ENCODE data around the gene GOLGA5. TPM values are rescaled to one million over a fixed set of nuclear protein-coding genes. Genes with fewer than 3 reads are reported as not detected.

GOLGA5 gene
- total RNA-seq, 1 donor from 2014 or later: 31.9 TPM

DNA sequence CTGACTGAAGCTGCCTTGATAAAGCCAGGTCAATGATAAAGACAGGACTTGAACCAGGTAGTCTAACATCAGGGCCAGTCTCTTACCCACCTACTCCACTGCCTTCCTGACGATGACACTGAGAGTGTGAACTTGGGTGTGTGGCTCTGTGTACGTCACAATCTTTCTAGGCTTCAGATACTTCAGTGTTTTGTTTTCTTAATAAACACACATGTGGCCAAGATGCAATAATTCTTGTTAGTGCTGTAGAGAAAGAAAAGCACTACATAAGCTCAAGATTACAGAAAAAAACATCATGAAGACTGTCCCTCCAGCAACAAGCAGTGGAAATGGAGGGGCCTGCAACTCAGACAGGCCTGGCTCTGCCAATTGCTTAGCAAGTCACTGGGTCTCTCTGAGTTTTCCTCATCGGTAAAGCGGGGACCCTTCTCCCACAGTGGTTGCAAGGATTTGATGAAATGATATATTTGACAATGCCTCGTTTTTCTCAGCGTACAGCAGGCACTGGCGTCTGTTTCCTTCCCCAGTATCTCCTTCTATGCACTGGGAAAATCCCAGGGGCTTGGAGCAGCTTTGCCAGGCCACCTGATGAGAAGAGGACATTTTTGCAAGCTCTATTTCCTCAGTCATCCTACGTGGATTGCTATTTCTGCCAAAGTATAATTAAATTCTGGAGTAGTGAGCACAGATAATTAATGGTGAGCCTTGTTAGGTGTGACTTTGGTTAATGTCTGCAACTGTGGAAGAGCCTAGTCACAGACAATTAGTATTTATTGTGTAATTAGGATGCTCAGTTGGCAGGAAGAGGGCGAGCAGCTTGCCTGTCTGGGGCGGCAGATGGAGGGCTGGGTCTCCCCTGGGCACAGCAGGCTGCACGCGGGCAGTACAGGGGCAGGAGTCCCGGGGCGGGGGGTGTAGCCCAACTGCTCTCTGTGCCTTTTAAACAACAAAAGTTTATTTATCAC lies 73.1 kb downstream of the GOLGA5 start:
- ATAC-seq (no peak), DNase-seq (no peak)
- Histone ChIP-seq H3K4me1 (no peaks in the 10 kb centered on the region), H3K27ac (no peak overlapping the region), H3K9me3 (peaks cover 8% of the 10 kb centered on the region), H3K36me3 (no peaks in the 10 kb centered on the region), H3K4me3 (no peak overlapping the region), H3K27me3 (ENCODE audit: low read depth) (peaks cover 9% of the 10 kb centered on the region)
- TF ChIP-seq, protein P1, sequence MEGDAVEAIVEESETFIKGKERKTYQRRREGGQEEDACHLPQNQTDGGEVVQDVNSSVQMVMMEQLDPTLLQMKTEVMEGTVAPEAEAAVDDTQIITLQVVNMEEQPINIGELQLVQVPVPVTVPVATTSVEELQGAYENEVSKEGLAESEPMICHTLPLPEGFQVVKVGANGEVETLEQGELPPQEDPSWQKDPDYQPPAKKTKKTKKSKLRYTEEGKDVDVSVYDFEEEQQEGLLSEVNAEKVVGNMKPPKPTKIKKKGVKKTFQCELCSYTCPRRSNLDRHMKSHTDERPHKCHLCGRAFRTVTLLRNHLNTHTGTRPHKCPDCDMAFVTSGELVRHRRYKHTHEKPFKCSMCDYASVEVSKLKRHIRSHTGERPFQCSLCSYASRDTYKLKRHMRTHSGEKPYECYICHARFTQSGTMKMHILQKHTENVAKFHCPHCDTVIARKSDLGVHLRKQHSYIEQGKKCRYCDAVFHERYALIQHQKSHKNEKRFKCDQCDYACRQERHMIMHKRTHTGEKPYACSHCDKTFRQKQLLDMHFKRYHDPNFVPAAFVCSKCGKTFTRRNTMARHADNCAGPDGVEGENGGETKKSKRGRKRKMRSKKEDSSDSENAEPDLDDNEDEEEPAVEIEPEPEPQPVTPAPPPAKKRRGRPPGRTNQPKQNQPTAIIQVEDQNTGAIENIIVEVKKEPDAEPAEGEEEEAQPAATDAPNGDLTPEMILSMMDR (IDR thresholded peaks at IDR 0.05): no peak
- intact Hi-C loops (cut with DNase I): no loop called here

DNA sequence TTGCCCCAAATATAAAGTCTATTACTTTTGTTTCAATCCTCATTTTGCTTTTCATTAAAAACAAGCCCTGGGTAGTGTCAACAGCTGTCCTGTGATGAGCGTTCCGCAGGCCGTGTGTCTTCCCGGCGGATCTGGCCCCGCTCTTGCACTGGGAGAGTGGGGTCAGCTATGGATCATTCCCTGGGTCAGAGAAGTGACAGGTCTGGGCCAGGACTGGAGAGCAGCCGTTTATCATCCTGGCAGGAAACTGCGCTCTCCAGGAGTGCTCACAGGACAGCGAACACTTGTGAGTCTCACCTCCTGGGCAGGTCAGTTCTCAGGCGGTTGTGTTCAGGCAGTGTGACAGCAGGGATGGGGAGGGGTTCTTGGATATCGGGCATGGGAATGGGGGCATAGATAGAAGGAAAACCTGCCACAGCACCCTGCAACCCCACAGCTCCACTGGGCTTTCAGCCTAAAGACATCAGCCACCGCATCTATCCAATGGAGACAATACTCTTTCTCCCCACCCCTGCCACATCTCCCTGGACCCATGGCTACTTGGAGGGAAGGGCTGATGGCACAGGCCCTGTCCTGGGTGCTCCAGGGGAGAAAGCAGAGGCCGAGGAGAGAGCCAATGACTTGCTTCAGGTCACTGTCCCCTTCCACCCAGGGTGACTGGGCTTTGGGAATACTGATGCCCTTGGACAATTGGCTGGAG lies 81.0 kb downstream of the GOLGA5 start:
- intact Hi-C loops (cut with DNase I): no loop called here
- ATAC-seq (no peak), DNase-seq (no peak)
- H3K4me3 ChIP-seq: no peak overlapping the region
- no peaks in the 10 kb centered on the region for H3K36me3 ChIP-seq
- H3K9me3 ChIP-seq: no peaks in the 10 kb centered on the region
- TF ChIP-seq, protein P1 (IDR thresholded peaks at IDR 0.05): no peak
- no peaks in the 10 kb centered on the region for H3K4me1 ChIP-seq
- peaks cover 8% of the 10 kb centered on the region for H3K27me3 ChIP-seq (ENCODE audit: low read depth)
- no peak overlapping the region for H3K27ac ChIP-seq

DNA sequence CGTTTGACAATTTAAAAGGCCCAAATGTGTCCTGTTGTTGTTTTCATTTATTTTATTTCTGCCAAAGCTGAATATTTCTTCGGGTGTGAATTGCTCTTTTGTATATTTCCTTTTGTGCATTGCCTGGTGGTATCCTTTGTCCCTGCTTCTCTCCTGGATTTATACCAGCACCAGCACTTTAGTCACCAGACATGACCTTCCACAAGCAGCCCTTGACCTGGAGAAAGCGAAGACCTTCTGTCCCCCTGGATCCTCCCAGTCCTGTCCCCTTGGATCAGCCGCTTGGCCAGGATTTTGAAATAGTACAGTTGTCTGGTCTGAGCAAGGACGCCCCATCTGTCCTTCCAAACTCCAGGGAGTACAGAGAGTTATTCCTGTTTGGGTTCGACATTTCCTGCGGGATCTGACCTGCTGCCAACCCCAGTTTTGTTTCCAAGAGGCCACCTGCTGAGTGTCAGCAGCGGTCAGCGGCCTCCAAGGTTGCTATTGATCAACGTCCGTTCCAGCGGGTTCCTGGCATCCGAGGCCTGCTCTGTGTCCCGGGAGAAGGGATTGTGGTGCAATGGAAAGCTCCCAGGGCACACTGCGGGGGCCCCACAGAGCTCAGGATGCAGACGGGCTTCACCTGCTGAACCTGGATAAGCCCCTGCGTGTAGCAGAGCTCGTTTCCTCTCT lies 83.8 kb downstream of the GOLGA5 start:
- Histone ChIP-seq H3K27me3 (ENCODE audit: low read depth) (peaks cover 8% of the 10 kb centered on the region), H3K36me3 (no peaks in the 10 kb centered on the region), H3K4me3 (no peak overlapping the region), H3K4me1 (no peaks in the 10 kb centered on the region), H3K9me3 (no peaks in the 10 kb centered on the region), H3K27ac (no peak overlapping the region)
- TF ChIP-seq, protein P1 (IDR thresholded peaks at IDR 0.05): no peak
- intact Hi-C loops (cut with DNase I): no loop called here
- peak; percentile 24 to 35 for ATAC-seq
- DNase-seq: peak; percentile 47

DNA sequence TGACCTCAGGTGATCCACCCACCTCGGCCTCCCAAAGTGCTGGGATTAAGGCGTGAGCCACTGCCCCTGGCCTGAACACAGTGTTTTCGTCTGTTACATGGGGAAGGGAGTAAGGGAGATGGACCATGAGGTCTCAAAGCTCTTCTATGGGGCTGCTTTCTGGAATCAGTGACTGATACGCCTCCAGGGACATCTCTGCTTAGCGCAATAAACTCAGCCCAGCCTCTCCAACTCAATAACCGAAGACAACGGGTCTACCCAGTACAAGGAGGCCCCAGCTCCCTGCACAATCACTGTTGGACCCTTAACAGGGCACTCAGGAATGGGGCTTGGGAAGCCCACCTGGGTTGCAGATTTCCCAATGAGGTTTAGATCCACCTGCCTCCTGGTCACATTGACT lies 86.2 kb downstream of the GOLGA5 start:
- no peaks in the 10 kb centered on the region for H3K4me1 ChIP-seq
- no peak for DNase-seq
- no peak overlapping the region for H3K4me3 ChIP-seq
- TF ChIP-seq, protein P1 (IDR thresholded peaks at IDR 0.05): no peak
- H3K27me3 ChIP-seq (ENCODE audit: low read depth): peaks cover 11% of the 10 kb centered on the region
- intact Hi-C loops (cut with DNase I): no loop called here
- ATAC-seq: no peak
- H3K27ac ChIP-seq: no peak overlapping the region
- no peaks in the 10 kb centered on the region for H3K9me3 ChIP-seq
- H3K36me3 ChIP-seq: no peaks in the 10 kb centered on the region

DNA sequence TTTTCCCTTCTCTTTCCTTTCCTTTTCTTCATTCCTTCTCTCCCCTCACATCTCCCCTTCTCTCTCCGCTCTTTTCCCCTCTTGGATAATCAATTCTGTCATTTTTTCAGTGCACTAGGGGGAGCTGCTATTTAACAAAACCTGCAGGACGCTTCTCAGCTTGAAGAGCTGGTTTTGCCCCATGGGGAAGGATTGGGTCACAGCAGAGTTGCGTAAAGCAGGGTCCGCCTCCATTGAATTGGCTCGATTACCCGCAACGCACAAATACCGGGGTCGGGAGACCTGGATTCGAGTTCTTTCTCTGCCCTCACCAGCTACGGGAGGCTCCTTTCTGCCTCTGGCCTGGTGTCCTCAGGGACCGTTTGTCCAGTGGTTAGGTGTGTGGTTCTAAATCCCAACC lies 86.7 kb downstream of the GOLGA5 start:
- DNase-seq (peak; percentile 48), ATAC-seq (peak in 1 of 2 donors; percentile 59)
- TF ChIP-seq, protein P1 (IDR thresholded peaks at IDR 0.05): peak; percentile 9
- H3K4me3 ChIP-seq: no peak overlapping the region
- H3K4me1 ChIP-seq: no peaks in the 10 kb centered on the region
- no peaks in the 10 kb centered on the region for H3K36me3 ChIP-seq
- intact Hi-C loops (cut with DNase I): no loop called here
- no peaks in the 10 kb centered on the region for H3K9me3 ChIP-seq
- H3K27me3 ChIP-seq (ENCODE audit: low read depth): peaks cover 13% of the 10 kb centered on the region
- no peak overlapping the region for H3K27ac ChIP-seq
